A673 (cell line): Measurements from ENCODE around the gene OXGR1. TPM values are rescaled to one million over a fixed set of nuclear protein-coding genes. Genes with fewer than 3 reads are reported as not detected.

Source experiments
- BruUV-seq: library from RNA; stranded (reverse); fragments of 400-500 nt; replicated peaks from 2 replicates; lab custom pipeline; 2021; lab: Mats Ljungman, UMichigan
- CTCF ChIA-PET: fragments of 300-600 bp; sonication (Branson Sonifier 250); formaldehyde crosslinking; loops from one replicate; lab custom pipeline; 2022; ENCODE audit warnings: antibody characterized with exemption; lab: Charles Lee
- POLR2A ChIA-PET: fragments of 300-600 bp; sonication (Branson Sonifier 250); formaldehyde crosslinking; loops from one replicate; lab custom pipeline; 2022; ENCODE audit warnings: antibody characterized with exemption; ENCODE audit not compliant: low non-redundant PET; lab: Charles Lee
- DNase-seq: peaks from one replicate; pipeline ENCODE4 v3.0.0-alpha.2; 2015; ENCODE audit warnings: low spot score
- H3K27ac ChIP-seq: fragments of 200-600 bp; sonication (generic); 2 replicates; pipeline ENCODE4 v1.5.1; 2016; ENCODE audit warnings: mixed run types, low read depth, mild to moderate bottlenecking, mixed read lengths, antibody characterized with exemption, low read length; ENCODE audit not compliant: poor library complexity, severe bottlenecking
- H3K27me3 ChIP-seq: fragments of 200-600 bp; sonication (generic); replicated peaks from 2 replicates; pipeline ENCODE4 v1.6.1; 2017; ENCODE audit warnings: mixed run types, low read depth, mild to moderate bottlenecking, mixed read lengths, antibody characterized with exemption, low read length; ENCODE audit not compliant: insufficient read depth, poor library complexity
- H3K36me3 ChIP-seq: fragments of 200-600 bp; sonication (generic); 2 replicates; pipeline ENCODE4 v1.6.1; 2016; ENCODE audit warnings: mixed run types, mild to moderate bottlenecking, mixed read lengths, antibody characterized with exemption, low read length; ENCODE audit not compliant: insufficient read depth, poor library complexity, severe bottlenecking
- H3K4me1 ChIP-seq: fragments of 200-600 bp; sonication (generic); 2 replicates; pipeline ENCODE4 v1.6.1; 2017; ENCODE audit warnings: mixed run types, mild to moderate bottlenecking, mixed read lengths, antibody characterized with exemption, low read length; ENCODE audit not compliant: insufficient read depth, poor library complexity, severe bottlenecking
- H3K4me3 ChIP-seq: fragments of 200-600 bp; sonication (generic); 2 replicates; pipeline ENCODE4 v1.5.1; 2016; ENCODE audit warnings: low read depth, mixed run types, mild to moderate bottlenecking, mixed read lengths, low read length; ENCODE audit not compliant: poor library complexity, severe bottlenecking
- H3K9me3 ChIP-seq: fragments of 200-600 bp; sonication (generic); 2 replicates; pipeline ENCODE4 v1.6.1; 2016; ENCODE audit warnings: mixed run types, low read depth, mild to moderate bottlenecking, mixed read lengths, antibody characterized with exemption, low read length; ENCODE audit not compliant: poor library complexity, severe bottlenecking
- CTCF ChIP-seq: fragments of 300-800, 200-600 bp; sonication (generic); conservative IDR thresholded peaks from 2 replicates; pipeline ENCODE4 v1.5.1; 2017; ENCODE audit warnings: low read depth, mild to moderate bottlenecking, antibody characterized with exemption, low read length, moderate library complexity, mixed read lengths
- EZH2 ChIP-seq: fragments of 200-600 bp; sonication (generic); IDR thresholded peaks from 2 replicates; pipeline ENCODE4 v1.6.1; 2017; ENCODE audit warnings: borderline replicate concordance, low read depth, mild to moderate bottlenecking, mixed read lengths, antibody characterized with exemption, low read length; ENCODE audit not compliant: poor library complexity, severe bottlenecking
- intact Hi-C: fragments of 100-400 bp; cut with micrococcal nuclease; formaldehyde crosslinking; loops from one replicate; pipeline ENCODE4 v1.10.0; 2022; ENCODE audit not compliant: unreplicated experiment
- total RNA-seq: library from RNA; stranded (reverse); gene quantifications from 2 replicates; pipeline ENCODE4 v1.2.3, GENCODE V29; 2021

OXGR1 gene
- total RNA-seq, 1 experiment from 2014 or later: not detected

GRCh38 chr13:97011446-97012131 lies 17.3 kb upstream of the OXGR1 start:
- BruUV-seq: no TSS peak
- CTCF ChIA-PET: no interaction called here
- DNase-seq: no peak
- Histone ChIP-seq H3K36me3 (no peaks in the 10 kb centered on the region), H3K9me3 (no peaks in the 10 kb centered on the region), H3K4me3 (no peak overlapping the region), H3K27me3 (peaks cover 31% of the 10 kb centered on the region), H3K27ac (no peak overlapping the region), H3K4me1 (no peaks in the 10 kb centered on the region)
- intact Hi-C loops: no loop called here
- POLR2A ChIA-PET: no interaction called here
- TF ChIP-seq CTCF (no peak), EZH2 (no peak)

DNA sequence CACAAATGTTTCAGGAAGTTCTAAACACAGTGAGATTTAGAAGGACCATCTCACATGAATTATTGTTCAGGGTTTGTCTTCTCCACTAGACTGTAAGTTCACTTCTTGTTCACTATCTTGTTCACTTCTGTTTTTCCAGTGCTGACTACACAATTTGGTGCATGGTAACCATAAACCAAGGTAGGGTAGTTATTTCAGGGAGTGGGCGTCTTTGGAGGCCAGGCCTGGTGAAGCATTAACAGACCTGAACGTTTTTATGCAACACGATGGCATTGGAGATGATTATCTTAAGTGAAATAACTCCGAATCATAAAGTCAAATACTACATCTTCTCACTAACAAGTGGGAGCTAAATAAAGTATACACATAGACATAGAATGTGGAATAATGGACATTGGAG lies 14.4 kb upstream of the OXGR1 start:
- intact Hi-C loops: no loop called here
- TF ChIP-seq CTCF: no peak
- TF ChIP-seq EZH2: no peak
- H3K27ac ChIP-seq: no peak overlapping the region
- H3K36me3 ChIP-seq: no peaks in the 10 kb centered on the region
- H3K9me3 ChIP-seq: no peaks in the 10 kb centered on the region
- no TSS peak for BruUV-seq
- ChIA-PET POLR2A (no interaction called here), CTCF (no interaction called here)
- peaks cover 26% of the 10 kb centered on the region for H3K27me3 ChIP-seq
- no peak overlapping the region for H3K4me3 ChIP-seq
- no peak for DNase-seq
- H3K4me1 ChIP-seq: no peaks in the 10 kb centered on the region

- Histone ChIP-seq H3K9me3 (no peaks in the 10 kb centered on the region), H3K36me3 (no peaks in the 10 kb centered on the region), H3K27ac (no peak overlapping the region), H3K4me1 (no peaks in the 10 kb centered on the region), H3K27me3 (peaks cover 40% of the 10 kb centered on the region), H3K4me3 (no peak overlapping the region)
- no peak for DNase-seq
- TF ChIP-seq CTCF (no peak), EZH2 (no peak)
- intact Hi-C loops: no loop called here
- ChIA-PET POLR2A (no interaction called here), CTCF (no interaction called here)
- BruUV-seq: no TSS peak
Observed at GRCh38 chr13:97005625-97006262, 11.5 kb upstream of the OXGR1 start.
